NCI-H1092 treated with DMSO at 0.1 percent for 48 hours (cell line): ENCODE results near the gene SLC16A3.

ENCODE experiments used
- DNase-seq: peaks from one replicate; lab custom pipeline; 2025; lab: John Stamatoyannopoulos, UW

Gene SLC16A3

GRCh38 chr17:82236142-82236971 is 7.5 kb downstream of the SLC16A3 start:
- peak; percentile 91 for DNase-seq

GRCh38 chr17:82237083-82237745 is 8.4 kb downstream of the SLC16A3 start:
- no peak for DNase-seq

- DNase-seq = no peak
Observed at GRCh38 chr17:82237746-82238471, 9.1 kb downstream of the SLC16A3 start.

- DNase-seq = no peak
Observed at GRCh38 chr17:82238472-82239201, 9.8 kb downstream of the SLC16A3 start.

GRCh38 chr17:82239401-82239925 is 10.6 kb downstream of the SLC16A3 start:
- no peak for DNase-seq

- DNase-seq = peak; percentile 7
Observed at GRCh38 chr17:82239926-82240505, 11.2 kb downstream of the SLC16A3 start.

GRCh38 chr17:82240506-82241182 is 11.8 kb downstream of the SLC16A3 start:
- DNase-seq = no peak

GRCh38 chr17:82241183-82241925 is 12.5 kb downstream of the SLC16A3 start:
- DNase-seq = no peak

- no peak for DNase-seq
Observed at GRCh38 chr17:82241926-82242697, 13.3 kb downstream of the SLC16A3 start.

GRCh38 chr17:82242698-82242976 is 13.8 kb downstream of the SLC16A3 start:
- DNase-seq = no peak

- no peak for DNase-seq
Observed at GRCh38 chr17:82242977-82243647, 14.3 kb downstream of the SLC16A3 start.

- no peak for DNase-seq
Observed at GRCh38 chr17:82243648-82244412, 15.0 kb downstream of the SLC16A3 start.

- DNase-seq = no peak
Observed at GRCh38 chr17:82244413-82245133, 15.7 kb downstream of the SLC16A3 start.

GRCh38 chr17:82245134-82246039 is 16.5 kb downstream of the SLC16A3 start:
- DNase-seq = no peak

GRCh38 chr17:82246040-82246364 is 17.2 kb downstream of the SLC16A3 start:
- no peak for DNase-seq

GRCh38 chr17:82246365-82247181 is 17.7 kb downstream of the SLC16A3 start:
- DNase-seq = no peak
